ENCODE results near the gene FAM131A. TPM values are rescaled to one million over a fixed set of nuclear protein-coding genes. Genes with fewer than 3 reads are reported as not detected.

Gene FAM131A
- total and polyA plus RNA-seq, 4 donors = 0.81 to 5.7 (median 2.7) TPM

DNA sequence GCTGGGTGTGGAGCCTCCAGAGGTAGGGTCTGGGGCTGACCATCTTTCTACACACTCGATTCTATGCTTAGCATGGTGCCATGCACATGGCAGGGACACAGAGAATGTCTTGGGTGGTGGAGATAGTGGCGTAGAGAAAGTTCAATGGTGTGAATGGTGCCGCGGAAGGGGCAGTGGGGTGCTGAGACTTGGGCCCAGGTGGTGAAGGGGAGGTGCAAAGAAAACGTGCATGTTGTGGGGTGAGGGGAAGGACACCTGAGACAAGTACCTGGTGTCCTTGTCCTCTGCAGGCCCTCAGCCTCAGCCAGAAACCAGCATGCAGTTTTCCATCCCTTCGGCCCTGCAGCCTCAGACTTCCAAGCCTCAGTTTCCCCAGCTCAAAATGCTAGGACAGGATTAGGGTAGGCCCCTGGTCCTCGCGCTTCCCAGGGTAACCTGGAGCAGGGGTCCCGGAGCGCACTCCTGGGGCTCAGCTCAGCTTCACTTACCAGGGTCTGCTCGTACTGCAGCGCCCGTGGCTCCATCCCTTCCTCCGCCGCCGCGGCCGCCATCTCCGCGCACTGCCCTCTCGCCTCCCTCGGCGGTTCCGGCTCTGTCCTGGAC, 23.6 kb downstream of the FAM131A start:
- no peak overlapping the region for H3K9ac ChIP-seq (ENCODE audit: low read depth in 1 of 2, low read length in 2 of 2)
- H3K36me3 ChIP-seq (ENCODE audit: control insufficient read depth in 4 of 4, insufficient read depth in 3 of 4, low read depth in 1 of 4, low read length in 3 of 4) = peaks cover 0 to 6% (median under 1%) of the 10 kb centered on the region in 4 donors
- DNase-seq (ENCODE audit: low spot score) = no peak
- TF ChIP-seq, protein P1, sequence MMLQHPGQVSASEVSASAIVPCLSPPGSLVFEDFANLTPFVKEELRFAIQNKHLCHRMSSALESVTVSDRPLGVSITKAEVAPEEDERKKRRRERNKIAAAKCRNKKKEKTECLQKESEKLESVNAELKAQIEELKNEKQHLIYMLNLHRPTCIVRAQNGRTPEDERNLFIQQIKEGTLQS (IDR thresholded peaks at IDR 0.05) = no peak
- TF ChIP-seq, protein P2, sequence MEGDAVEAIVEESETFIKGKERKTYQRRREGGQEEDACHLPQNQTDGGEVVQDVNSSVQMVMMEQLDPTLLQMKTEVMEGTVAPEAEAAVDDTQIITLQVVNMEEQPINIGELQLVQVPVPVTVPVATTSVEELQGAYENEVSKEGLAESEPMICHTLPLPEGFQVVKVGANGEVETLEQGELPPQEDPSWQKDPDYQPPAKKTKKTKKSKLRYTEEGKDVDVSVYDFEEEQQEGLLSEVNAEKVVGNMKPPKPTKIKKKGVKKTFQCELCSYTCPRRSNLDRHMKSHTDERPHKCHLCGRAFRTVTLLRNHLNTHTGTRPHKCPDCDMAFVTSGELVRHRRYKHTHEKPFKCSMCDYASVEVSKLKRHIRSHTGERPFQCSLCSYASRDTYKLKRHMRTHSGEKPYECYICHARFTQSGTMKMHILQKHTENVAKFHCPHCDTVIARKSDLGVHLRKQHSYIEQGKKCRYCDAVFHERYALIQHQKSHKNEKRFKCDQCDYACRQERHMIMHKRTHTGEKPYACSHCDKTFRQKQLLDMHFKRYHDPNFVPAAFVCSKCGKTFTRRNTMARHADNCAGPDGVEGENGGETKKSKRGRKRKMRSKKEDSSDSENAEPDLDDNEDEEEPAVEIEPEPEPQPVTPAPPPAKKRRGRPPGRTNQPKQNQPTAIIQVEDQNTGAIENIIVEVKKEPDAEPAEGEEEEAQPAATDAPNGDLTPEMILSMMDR (IDR thresholded peaks at IDR 0.05; ENCODE audit: low read depth, low read length, missing input control) = peak; percentile 0
- TF ChIP-seq HNF4A (conservative IDR thresholded peaks at IDR 0.05) = no peak
- no peak for TF ChIP-seq YY1 (IDR thresholded peaks at IDR 0.05)
- no peak for TF ChIP-seq SP1 (IDR thresholded peaks at IDR 0.05)
- TF ChIP-seq, protein P3, sequence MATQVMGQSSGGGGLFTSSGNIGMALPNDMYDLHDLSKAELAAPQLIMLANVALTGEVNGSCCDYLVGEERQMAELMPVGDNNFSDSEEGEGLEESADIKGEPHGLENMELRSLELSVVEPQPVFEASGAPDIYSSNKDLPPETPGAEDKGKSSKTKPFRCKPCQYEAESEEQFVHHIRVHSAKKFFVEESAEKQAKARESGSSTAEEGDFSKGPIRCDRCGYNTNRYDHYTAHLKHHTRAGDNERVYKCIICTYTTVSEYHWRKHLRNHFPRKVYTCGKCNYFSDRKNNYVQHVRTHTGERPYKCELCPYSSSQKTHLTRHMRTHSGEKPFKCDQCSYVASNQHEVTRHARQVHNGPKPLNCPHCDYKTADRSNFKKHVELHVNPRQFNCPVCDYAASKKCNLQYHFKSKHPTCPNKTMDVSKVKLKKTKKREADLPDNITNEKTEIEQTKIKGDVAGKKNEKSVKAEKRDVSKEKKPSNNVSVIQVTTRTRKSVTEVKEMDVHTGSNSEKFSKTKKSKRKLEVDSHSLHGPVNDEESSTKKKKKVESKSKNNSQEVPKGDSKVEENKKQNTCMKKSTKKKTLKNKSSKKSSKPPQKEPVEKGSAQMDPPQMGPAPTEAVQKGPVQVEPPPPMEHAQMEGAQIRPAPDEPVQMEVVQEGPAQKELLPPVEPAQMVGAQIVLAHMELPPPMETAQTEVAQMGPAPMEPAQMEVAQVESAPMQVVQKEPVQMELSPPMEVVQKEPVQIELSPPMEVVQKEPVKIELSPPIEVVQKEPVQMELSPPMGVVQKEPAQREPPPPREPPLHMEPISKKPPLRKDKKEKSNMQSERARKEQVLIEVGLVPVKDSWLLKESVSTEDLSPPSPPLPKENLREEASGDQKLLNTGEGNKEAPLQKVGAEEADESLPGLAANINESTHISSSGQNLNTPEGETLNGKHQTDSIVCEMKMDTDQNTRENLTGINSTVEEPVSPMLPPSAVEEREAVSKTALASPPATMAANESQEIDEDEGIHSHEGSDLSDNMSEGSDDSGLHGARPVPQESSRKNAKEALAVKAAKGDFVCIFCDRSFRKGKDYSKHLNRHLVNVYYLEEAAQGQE (IDR thresholded peaks at IDR 0.05) = no peak
- WGBS = 14% methylated on average over 24 of the region's 24 CpGs
- H3K27ac ChIP-seq (ENCODE audit: low read depth in 1 of 2, low read length in 2 of 2) = peak overlapping the region in 1 of 2 donors; percentile 73
- no peaks in the 10 kb centered on the region for H3K27me3 ChIP-seq (ENCODE audit: control insufficient read depth in 4 of 4, insufficient read depth in 4 of 4, low read length in 3 of 4)
- H3K4me1 ChIP-seq (ENCODE audit: control insufficient read depth in 4 of 4, insufficient read depth in 4 of 4, low read length in 3 of 4) = peaks cover 2 to 28% (median 11%) of the 10 kb centered on the region in 4 donors
- H3K4me3 ChIP-seq (ENCODE audit: low read depth in 1 of 3, low read length in 3 of 3) = peak overlapping the region; percentile 60 to 97 (median 88)
- H3K9me3 ChIP-seq (ENCODE audit: control insufficient read depth in 4 of 4, low read length in 3 of 4) = no peaks in the 10 kb centered on the region

DNA sequence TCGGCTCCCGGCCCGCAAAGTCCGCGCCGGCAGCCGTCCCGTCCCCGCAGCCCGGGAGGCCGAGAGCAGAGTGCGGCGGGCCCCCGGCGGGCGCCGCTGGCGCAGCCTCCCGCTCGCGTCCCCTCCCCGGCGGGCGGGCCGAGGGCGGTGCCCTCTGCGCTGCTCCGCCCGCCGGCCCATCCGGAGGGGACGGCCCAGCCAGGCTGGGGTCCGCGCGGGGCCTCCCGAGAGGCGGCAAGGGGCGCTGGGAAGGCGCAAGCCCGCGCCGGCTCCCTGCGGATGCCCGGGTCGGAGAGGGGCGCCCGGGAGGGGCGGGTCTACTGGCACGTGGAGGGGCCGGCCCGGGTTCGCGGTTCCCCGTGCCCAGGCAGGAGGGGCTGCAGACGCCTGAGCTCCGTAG, 24.1 kb downstream of the FAM131A start, which contains the start of the genes CLCN2 and POLR2H:
Gene CLCN2 (minus strand): TSS at position 74 of the 400 bp plus-strand sequence. CDS start 126 bp downstream, outside the sequence.
Gene POLR2H (plus strand): TSS at position 179 of the 400 bp plus-strand sequence. CDS start 1,783 bp downstream, outside the sequence.
- under 1% methylated on average over 56 of the region's 56 CpGs for WGBS
- Histone ChIP-seq H3K9ac (ENCODE audit: low read depth in 1 of 2, low read length in 2 of 2) (peak within 1 kb of the TSS; percentile 74 to 92), H3K4me1 (ENCODE audit: control insufficient read depth in 4 of 4, insufficient read depth in 4 of 4, low read length in 3 of 4) (peaks cover 2 to 28% (median 11%) of the 10 kb centered on the region in 4 donors), H3K9me3 (ENCODE audit: control insufficient read depth in 4 of 4, low read length in 3 of 4) (no peaks in the 10 kb centered on the region), H3K27me3 (ENCODE audit: control insufficient read depth in 4 of 4, insufficient read depth in 4 of 4, low read length in 3 of 4) (no peaks in the 10 kb centered on the region), H3K4me3 (ENCODE audit: low read depth in 1 of 3, low read length in 3 of 3) (peak within 1 kb of the TSS; percentile 88 to 97 (median 96)), H3K36me3 (ENCODE audit: control insufficient read depth in 4 of 4, insufficient read depth in 3 of 4, low read depth in 1 of 4, low read length in 3 of 4) (peaks cover 0 to 6% (median under 1%) of the 10 kb centered on the region in 4 donors), H3K27ac (ENCODE audit: low read depth in 1 of 2, low read length in 2 of 2) (peak within 1 kb of the TSS; percentile 92 to 98)
- peak; percentile 70 for DNase-seq (ENCODE audit: low spot score)
- TF ChIP-seq FOXA1 (IDR thresholded peaks at IDR 0.05) (no peak), NR2F2 (IDR thresholded peaks at IDR 0.05) (no peak), RAD21 (IDR thresholded peaks at IDR 0.05) (no peak), HNF4G (IDR thresholded peaks at IDR 0.05) (no peak), TAF1 (conservative IDR thresholded peaks at IDR 0.05) (no peak), HNF4A (conservative IDR thresholded peaks at IDR 0.05) (no peak), GABPA (IDR thresholded peaks at IDR 0.05 in 1 of 2, conservative IDR thresholded peaks at IDR 0.05 in 1 of 2) (no peak), YY1 (IDR thresholded peaks at IDR 0.05) (no peak), RXRA (IDR thresholded peaks at IDR 0.05) (no peak), JUND (IDR thresholded peaks at IDR 0.05) (no peak), EGR1 (IDR thresholded peaks at IDR 0.05; ENCODE audit: low read depth in 2 of 2) (no peak)
- TF ChIP-seq, protein P3 (IDR thresholded peaks at IDR 0.05) = no peak
- TF ChIP-seq, protein P4, sequence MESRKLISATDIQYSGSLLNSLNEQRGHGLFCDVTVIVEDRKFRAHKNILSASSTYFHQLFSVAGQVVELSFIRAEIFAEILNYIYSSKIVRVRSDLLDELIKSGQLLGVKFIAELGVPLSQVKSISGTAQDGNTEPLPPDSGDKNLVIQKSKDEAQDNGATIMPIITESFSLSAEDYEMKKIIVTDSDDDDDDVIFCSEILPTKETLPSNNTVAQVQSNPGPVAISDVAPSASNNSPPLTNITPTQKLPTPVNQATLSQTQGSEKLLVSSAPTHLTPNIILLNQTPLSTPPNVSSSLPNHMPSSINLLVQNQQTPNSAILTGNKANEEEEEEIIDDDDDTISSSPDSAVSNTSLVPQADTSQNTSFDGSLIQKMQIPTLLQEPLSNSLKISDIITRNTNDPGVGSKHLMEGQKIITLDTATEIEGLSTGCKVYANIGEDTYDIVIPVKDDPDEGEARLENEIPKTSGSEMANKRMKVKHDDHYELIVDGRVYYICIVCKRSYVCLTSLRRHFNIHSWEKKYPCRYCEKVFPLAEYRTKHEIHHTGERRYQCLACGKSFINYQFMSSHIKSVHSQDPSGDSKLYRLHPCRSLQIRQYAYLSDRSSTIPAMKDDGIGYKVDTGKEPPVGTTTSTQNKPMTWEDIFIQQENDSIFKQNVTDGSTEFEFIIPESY (IDR thresholded peaks at IDR 0.05) = no peak
- TF ChIP-seq, protein P2 (IDR thresholded peaks at IDR 0.05; ENCODE audit: low read depth, low read length, missing input control) = no peak
